ENCODE measurements around the gene STX5. TPM values are rescaled to one million over a fixed set of nuclear protein-coding genes. Genes with fewer than 3 reads are reported as not detected.

STX5 gene
- total RNA-seq, 2 experiments from 2014 or later: 30.6 to 41.0 TPM

GRCh38 chr11:62852523-62853188 is 20.8 kb upstream of the STX5 start:
- Histone ChIP-seq H2AFZ (ENCODE audit: low read length) (no peak overlapping the region), H3K4me2 (ENCODE audit: low read length) (peak overlapping the region; percentile 99), H3K4me3 (ENCODE audit: low read depth, low read length, poor library complexity, severe bottlenecking) (peak overlapping the region; percentile 94), H3K36me3 (ENCODE audit: insufficient read depth, low read length) (peaks cover 61% of the 10 kb centered on the region), H4K20me1 (ENCODE audit: insufficient read depth, low read length) (peaks cover 45% of the 10 kb centered on the region), H3K27ac (ENCODE audit: low read depth, low read length, poor library complexity, severe bottlenecking) (peak overlapping the region; percentile 92), H3K9me3 (ENCODE audit: low read length) (no peaks in the 10 kb centered on the region), H3K4me1 (ENCODE audit: insufficient read depth, low read length, poor library complexity, severe bottlenecking) (peaks cover 30% of the 10 kb centered on the region), H3K9me2 (ENCODE audit: insufficient read depth, low read length) (no peaks in the 10 kb centered on the region), H3K79me2 (ENCODE audit: insufficient read depth, low read depth, low read length) (peaks cover 55% of the 10 kb centered on the region)
- CTCF ChIA-PET (ENCODE audit: unreplicated experiment): no interaction called here
- no TSS peak for BruUV-seq (replicated peaks)
- DNase-seq (ENCODE audit: low spot score): no peak
- POLR2A ChIA-PET: interaction anchor here (0.6 to 3.8 kb wide), 4 partner anchors 9 to 80 kb away, joined by 4 to 15 read pairs (median 6); partner anchors contain the start of gene WDR74
- TF ChIP-seq CTCF (conservative IDR thresholded peaks at IDR 0.05; ENCODE audit: low read length): no peak
- no peak for TF ChIP-seq EZH2phosphoT487 (IDR thresholded peaks at IDR 0.05; ENCODE audit: borderline replicate concordance, low read depth, low read length)
- intact Hi-C loops (cut with micrococcal nuclease; ENCODE audit: unreplicated experiment): no loop called here

- DNase-seq (ENCODE audit: low spot score): peak; percentile 41
- Histone ChIP-seq H3K36me3 (ENCODE audit: insufficient read depth, low read length) (peaks cover 55% of the 10 kb centered on the region), H3K4me3 (ENCODE audit: low read depth, low read length, poor library complexity, severe bottlenecking) (peak overlapping the region; percentile 94), H3K4me2 (ENCODE audit: low read length) (peak overlapping the region; percentile 99), H3K79me2 (ENCODE audit: insufficient read depth, low read depth, low read length) (peaks cover 48% of the 10 kb centered on the region), H3K4me1 (ENCODE audit: insufficient read depth, low read length, poor library complexity, severe bottlenecking) (peaks cover 30% of the 10 kb centered on the region), H2AFZ (ENCODE audit: low read length) (no peak overlapping the region), H3K27ac (ENCODE audit: low read depth, low read length, poor library complexity, severe bottlenecking) (peak overlapping the region; percentile 92), H3K9me2 (ENCODE audit: insufficient read depth, low read length) (no peaks in the 10 kb centered on the region), H3K9me3 (ENCODE audit: low read length) (no peaks in the 10 kb centered on the region), H4K20me1 (ENCODE audit: insufficient read depth, low read length) (peaks cover 42% of the 10 kb centered on the region)
- CTCF ChIA-PET (ENCODE audit: unreplicated experiment): interaction anchor here (0.6 kb wide), 1 partner anchor 1110 kb away, joined by 3 read pairs; no protein-coding TSS in a partner anchor
- TF ChIP-seq EZH2phosphoT487 (IDR thresholded peaks at IDR 0.05; ENCODE audit: borderline replicate concordance, low read depth, low read length) (no peak), CTCF (conservative IDR thresholded peaks at IDR 0.05; ENCODE audit: low read length) (no peak)
- intact Hi-C loops (cut with micrococcal nuclease; ENCODE audit: unreplicated experiment): no loop called here
- POLR2A ChIA-PET: interaction anchor here (0.6 to 3.8 kb wide), 6 partner anchors 9 to 79 kb away, joined by 3 to 15 read pairs (median 4); partner anchors contain the start of gene WDR74
- no TSS peak for BruUV-seq (replicated peaks)
Measured at GRCh38 chr11:62851807-62852522, 20.1 kb upstream of the STX5 start.

Measured in OCI-LY7 (cell line).